Measurements from ENCODE around the gene AHSA1. TPM values are rescaled to one million over a fixed set of nuclear protein-coding genes. Genes with fewer than 3 reads are reported as not detected.
"Not testable (repeated sequence)": the region's sequence is repeated elsewhere in the genome, so short reads cannot be mapped to it uniquely, and the experiment has no call there.

AHSA1 gene
- 1,000 to 10,000 TPM in 1 of 4 donors, 100 to 1,000 TPM in 2, 10 to 100 TPM in 1; 91.8 to 1,536 (median 141) TPM for total RNA-seq

GRCh38 chr14:77457522-77458248 is at the start of gene AHSA1, which contains the start of gene VIPAS39:
AHSA1 (plus strand) TSS chr14:77458093; CDS start chr14:77458190, 97 bp downstream.
VIPAS39 (minus strand) TSS chr14:77457601; CDS start chr14:77454102, 3,499 bp downstream.
- no peaks in the 10 kb centered on the region for H3K4me1 ChIP-seq
- DNase-seq: peak; percentile 93 to 98
- no peaks in the 10 kb centered on the region for H3K36me3 ChIP-seq
- TF ChIP-seq POLR2A (IDR thresholded peaks at IDR 0.05) (peak; percentile 60 to 74), CTCF (IDR thresholded peaks at IDR 0.05) (no peak)
- intact Hi-C loops (cut with DNase I; ENCODE audit: low total_unique reads): no loop called here
- H3K27me3 ChIP-seq: no peaks in the 10 kb centered on the region
- no peaks in the 10 kb centered on the region for H3K9me3 ChIP-seq
- peak within 1 kb of the TSS; percentile 87 to 95 for H3K4me3 ChIP-seq
- peak within 1 kb of the TSS; percentile 92 to 98 for H3K27ac ChIP-seq

GRCh38 chr14:77409131-77409533 is 48.8 kb upstream of the AHSA1 start:
- Histone ChIP-seq H3K9me3 (no peaks in the 10 kb centered on the region), H3K27me3 (no peaks in the 10 kb centered on the region), H3K36me3 (no peaks in the 10 kb centered on the region), H3K4me1 (no peaks in the 10 kb centered on the region), H3K27ac (no peak overlapping the region), H3K4me3 (no peak overlapping the region)
- intact Hi-C loops (cut with DNase I; ENCODE audit: low total_unique reads): no loop called here
- TF ChIP-seq POLR2A (IDR thresholded peaks at IDR 0.05) (no peak), CTCF (IDR thresholded peaks at IDR 0.05) (no peak)
- DNase-seq: no peak

- peaks cover 0 to 10% of the 10 kb centered on the region in 2 donors for H3K9me3 ChIP-seq
- H3K4me3 ChIP-seq; H3K4me1 ChIP-seq; H3K27me3 ChIP-seq; H3K27ac ChIP-seq; intact Hi-C loops (cut with DNase I; ENCODE audit: low total_unique reads); H3K36me3 ChIP-seq; DNase-seq: not testable (repeated sequence)
Observed at GRCh38 chr14:77415403-77416030, 42.4 kb upstream of the AHSA1 start.

- H3K36me3 ChIP-seq; intact Hi-C loops (cut with DNase I; ENCODE audit: low total_unique reads); H3K4me3 ChIP-seq; H3K4me1 ChIP-seq; H3K27ac ChIP-seq; DNase-seq; H3K27me3 ChIP-seq: not testable (repeated sequence)
- peaks cover 0 to 14% of the 10 kb centered on the region in 2 donors for H3K9me3 ChIP-seq
Observed at GRCh38 chr14:77416098-77416497, 41.8 kb upstream of the AHSA1 start.

- peaks cover 0 to 14% of the 10 kb centered on the region in 2 donors for H3K9me3 ChIP-seq
- H3K27me3 ChIP-seq: no peaks in the 10 kb centered on the region
- no peaks in the 10 kb centered on the region for H3K4me1 ChIP-seq
- H3K27ac ChIP-seq: no peak overlapping the region
- no peaks in the 10 kb centered on the region for H3K36me3 ChIP-seq
- intact Hi-C loops (cut with DNase I; ENCODE audit: low total_unique reads): no loop called here
- H3K4me3 ChIP-seq: no peak overlapping the region
- TF ChIP-seq POLR2A (IDR thresholded peaks at IDR 0.05): no peak
- no peak for TF ChIP-seq CTCF (IDR thresholded peaks at IDR 0.05)
- no peak for DNase-seq
Observed at GRCh38 chr14:77416836-77417235, 41.1 kb upstream of the AHSA1 start.

- DNase-seq: no peak
- Histone ChIP-seq H3K4me1 (no peaks in the 10 kb centered on the region), H3K27ac (no peak overlapping the region), H3K9me3 (peaks cover 0 to 14% of the 10 kb centered on the region in 2 donors), H3K36me3 (no peaks in the 10 kb centered on the region), H3K4me3 (no peak overlapping the region), H3K27me3 (no peaks in the 10 kb centered on the region)
- TF ChIP-seq CTCF (IDR thresholded peaks at IDR 0.05) (no peak), POLR2A (IDR thresholded peaks at IDR 0.05) (no peak)
- intact Hi-C loops (cut with DNase I; ENCODE audit: low total_unique reads): no loop called here
Observed at GRCh38 chr14:77421201-77421600, 36.7 kb upstream of the AHSA1 start.
